ENCODE data around the gene GPR33. TPM values are rescaled to one million over a fixed set of nuclear protein-coding genes. Genes with fewer than 3 reads are reported as not detected.
"Not testable (repeated sequence)": the region's sequence is repeated elsewhere in the genome, so short reads cannot be mapped to it uniquely, and the experiment has no call there.

GPR33 gene
- total RNA-seq, 4 donors from 2014 or later, result not detected

GRCh38 chr14:31445703-31446102 lies 42.1 kb downstream of the GPR33 start:
- Histone ChIP-seq H3K9me3 (no peaks in the 10 kb centered on the region), H3K4me3 (no peak overlapping the region), H3K27ac (no peak overlapping the region), H3K36me3 (no peaks in the 10 kb centered on the region), H3K27me3 (no peaks in the 10 kb centered on the region), H3K4me1 (no peaks in the 10 kb centered on the region)
- no peak for DNase-seq
- TF ChIP-seq POLR2A (IDR thresholded peaks at IDR 0.05) (no peak), CTCF (IDR thresholded peaks at IDR 0.05) (no peak)

GRCh38 chr14:31442284-31442683 lies 45.6 kb downstream of the GPR33 start:
- no peaks in the 10 kb centered on the region for H3K9me3 ChIP-seq
- H3K4me1 ChIP-seq, result no peaks in the 10 kb centered on the region
- H3K27me3 ChIP-seq, result no peaks in the 10 kb centered on the region
- H3K36me3 ChIP-seq, result no peaks in the 10 kb centered on the region
- no peak overlapping the region for H3K4me3 ChIP-seq
- no peak for DNase-seq
- H3K27ac ChIP-seq, result no peak overlapping the region
- TF ChIP-seq CTCF (IDR thresholded peaks at IDR 0.05) (no peak), POLR2A (IDR thresholded peaks at IDR 0.05) (no peak)

- no peak overlapping the region for H3K27ac ChIP-seq
- no peaks in the 10 kb centered on the region for H3K27me3 ChIP-seq
- no peak for TF ChIP-seq POLR2A (IDR thresholded peaks at IDR 0.05)
- no peaks in the 10 kb centered on the region for H3K9me3 ChIP-seq
- no peak overlapping the region for H3K4me3 ChIP-seq
- DNase-seq, result no peak
- no peaks in the 10 kb centered on the region for H3K36me3 ChIP-seq
- H3K4me1 ChIP-seq, result no peaks in the 10 kb centered on the region
Measured at GRCh38 chr14:31441273-31442111, 46.3 kb downstream of the GPR33 start.

GRCh38 chr14:31440280-31440679 lies 47.6 kb downstream of the GPR33 start:
- no peak for DNase-seq
- no peaks in the 10 kb centered on the region for H3K27me3 ChIP-seq
- no peak overlapping the region for H3K27ac ChIP-seq
- H3K4me1 ChIP-seq, result no peaks in the 10 kb centered on the region
- TF ChIP-seq POLR2A (IDR thresholded peaks at IDR 0.05) (no peak), CTCF (IDR thresholded peaks at IDR 0.05) (no peak)
- H3K4me3 ChIP-seq, result no peak overlapping the region
- H3K9me3 ChIP-seq, result no peaks in the 10 kb centered on the region
- no peaks in the 10 kb centered on the region for H3K36me3 ChIP-seq

GRCh38 chr14:31439561-31439960 lies 48.3 kb downstream of the GPR33 start:
- Histone ChIP-seq H3K36me3 (no peaks in the 10 kb centered on the region), H3K4me1 (no peaks in the 10 kb centered on the region), H3K27ac (no peak overlapping the region), H3K4me3 (no peak overlapping the region), H3K27me3 (no peaks in the 10 kb centered on the region), H3K9me3 (no peaks in the 10 kb centered on the region)
- TF ChIP-seq CTCF (IDR thresholded peaks at IDR 0.05), result no peak
- DNase-seq, result no peak

- not testable (repeated sequence) for DNase-seq, H3K36me3 ChIP-seq, H3K27me3 ChIP-seq, H3K27ac ChIP-seq, H3K4me3 ChIP-seq, H3K4me1 ChIP-seq, H3K9me3 ChIP-seq
Measured at GRCh38 chr14:31437045-31437691, 50.7 kb downstream of the GPR33 start.
